GM13977 (cell line): ENCODE data around the gene TGFBRAP1.
"Not testable (repeated sequence)": the region's sequence is repeated elsewhere in the genome, so short reads cannot be mapped to it uniquely, and the experiment has no call there.

ENCODE experiments used
- DNase-seq: peaks from one replicate; pipeline ENCODE4 v3.0.0; 2012; ENCODE audit warnings: low spot score
- in situ Hi-C: fragments of 300-500 bp; cut with MboI; formaldehyde crosslinking; loops from one replicate; pipeline ENCODE4 v1.12.0; 2022; ENCODE audit warnings: low sequenced_read_pairs, low pct_unique_long_range_greater_than_20kb, mixed read lengths, inconsistent platforms; ENCODE audit not compliant: unreplicated experiment
- TF ChIP-seq, protein P1 (sequence below): IDR thresholded peaks from 2 replicates; pipeline ENCODE4 v1.5.1; 2012; ENCODE audit warnings: mild to moderate bottlenecking, control low read depth; ENCODE audit not compliant: insufficient read depth; ENCODE audit errors: extremely low read depth, missing control alignments

Gene TGFBRAP1

DNA sequence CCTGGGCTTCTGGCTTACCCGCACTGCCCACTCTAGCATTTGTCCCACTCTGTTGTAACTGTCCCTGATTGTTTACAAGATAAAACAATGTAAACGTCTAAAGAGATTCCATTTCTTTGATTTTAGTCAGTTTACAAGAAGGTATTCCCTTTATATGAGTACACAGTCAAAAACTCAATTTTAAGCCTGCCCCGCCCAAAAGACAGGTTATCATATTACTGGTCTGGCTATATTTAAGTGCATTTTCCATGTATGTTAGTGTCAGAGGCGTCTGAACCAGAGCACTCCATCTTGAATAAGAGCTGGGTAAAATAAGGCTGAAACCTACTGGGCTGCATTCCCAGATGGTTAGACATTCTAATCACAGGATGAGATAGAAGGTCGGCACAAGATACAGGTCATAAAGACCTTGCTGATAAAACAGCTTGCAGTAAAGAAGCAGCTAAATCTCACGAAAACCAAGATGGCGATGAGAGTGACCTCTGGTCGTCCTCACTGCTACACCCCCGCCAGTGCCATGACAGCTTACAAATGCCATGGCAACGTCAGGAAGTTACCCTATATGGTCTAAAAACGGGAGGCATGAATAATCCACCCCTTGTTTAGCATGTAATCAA, 73.0 kb downstream of the TGFBRAP1 start:
- no peak for DNase-seq
- in situ Hi-C loops: no loop called here
- TF ChIP-seq, protein P1, sequence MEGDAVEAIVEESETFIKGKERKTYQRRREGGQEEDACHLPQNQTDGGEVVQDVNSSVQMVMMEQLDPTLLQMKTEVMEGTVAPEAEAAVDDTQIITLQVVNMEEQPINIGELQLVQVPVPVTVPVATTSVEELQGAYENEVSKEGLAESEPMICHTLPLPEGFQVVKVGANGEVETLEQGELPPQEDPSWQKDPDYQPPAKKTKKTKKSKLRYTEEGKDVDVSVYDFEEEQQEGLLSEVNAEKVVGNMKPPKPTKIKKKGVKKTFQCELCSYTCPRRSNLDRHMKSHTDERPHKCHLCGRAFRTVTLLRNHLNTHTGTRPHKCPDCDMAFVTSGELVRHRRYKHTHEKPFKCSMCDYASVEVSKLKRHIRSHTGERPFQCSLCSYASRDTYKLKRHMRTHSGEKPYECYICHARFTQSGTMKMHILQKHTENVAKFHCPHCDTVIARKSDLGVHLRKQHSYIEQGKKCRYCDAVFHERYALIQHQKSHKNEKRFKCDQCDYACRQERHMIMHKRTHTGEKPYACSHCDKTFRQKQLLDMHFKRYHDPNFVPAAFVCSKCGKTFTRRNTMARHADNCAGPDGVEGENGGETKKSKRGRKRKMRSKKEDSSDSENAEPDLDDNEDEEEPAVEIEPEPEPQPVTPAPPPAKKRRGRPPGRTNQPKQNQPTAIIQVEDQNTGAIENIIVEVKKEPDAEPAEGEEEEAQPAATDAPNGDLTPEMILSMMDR: no peak

- TF ChIP-seq, protein P1: no peak
- in situ Hi-C loops: no loop called here
- DNase-seq: no peak
Measured at GRCh38 chr2:105255979-105256378, 73.6 kb downstream of the TGFBRAP1 start.

GRCh38 chr2:105254531-105255210, 74.9 kb downstream of the TGFBRAP1 start:
- in situ Hi-C loops: no loop called here
- no peak for DNase-seq
- TF ChIP-seq, protein P1: no peak

DNA sequence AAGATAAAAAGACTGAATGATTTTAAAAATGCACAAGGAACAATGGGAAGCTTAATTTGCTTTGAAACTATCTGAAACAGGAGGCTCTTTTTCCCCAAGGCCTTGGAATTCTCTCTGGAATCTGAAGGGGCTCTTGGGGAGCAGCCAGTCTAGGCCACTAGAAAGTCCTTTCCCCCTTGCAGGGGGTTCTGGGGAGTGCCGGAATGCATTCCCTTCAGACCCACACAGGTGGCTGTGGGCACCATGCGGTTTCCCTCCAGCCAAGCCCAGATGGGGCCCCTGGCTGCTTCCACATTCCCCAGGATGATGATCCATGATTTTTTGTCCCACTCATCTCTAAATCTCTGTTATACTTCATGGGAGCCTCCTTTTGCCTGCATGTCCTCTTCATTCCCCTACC, 77.3 kb downstream of the TGFBRAP1 start:
- in situ Hi-C loops: no loop called here
- TF ChIP-seq, protein P1: no peak
- DNase-seq: no peak

DNA sequence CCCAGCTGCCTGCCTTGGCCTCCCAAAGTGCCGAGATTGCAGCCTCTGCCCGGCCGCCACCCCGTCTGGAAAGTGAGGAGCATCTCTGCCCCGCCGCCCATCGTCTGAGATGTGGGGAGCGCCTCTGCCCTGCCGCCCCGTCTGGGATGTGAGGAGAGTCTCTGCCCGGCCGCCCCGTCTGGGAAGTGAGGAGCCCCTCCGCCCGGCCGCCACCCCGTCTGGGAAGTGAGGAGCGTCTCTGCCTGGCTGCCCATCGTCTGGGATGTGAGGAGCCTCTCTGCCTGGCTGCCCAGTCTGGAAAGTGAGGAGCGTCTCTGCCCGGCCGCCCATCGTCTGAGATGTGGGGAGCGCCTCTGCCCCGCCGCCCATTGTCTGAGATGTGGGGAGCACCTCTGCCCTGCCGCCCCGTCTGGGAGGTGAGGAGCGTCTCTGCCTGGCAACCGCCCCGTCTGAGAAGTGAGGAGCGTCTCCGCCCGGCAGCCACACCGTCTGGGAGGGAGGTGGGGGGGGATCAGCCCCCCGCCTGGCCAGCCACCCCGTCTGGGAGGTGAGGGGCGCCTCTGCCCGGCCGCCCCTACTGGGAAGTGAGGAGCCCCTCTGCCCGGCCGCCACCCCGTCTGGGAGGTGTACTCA, 78.4 kb downstream of the TGFBRAP1 start:
- in situ Hi-C loops, DNase-seq: not testable (repeated sequence)

DNA sequence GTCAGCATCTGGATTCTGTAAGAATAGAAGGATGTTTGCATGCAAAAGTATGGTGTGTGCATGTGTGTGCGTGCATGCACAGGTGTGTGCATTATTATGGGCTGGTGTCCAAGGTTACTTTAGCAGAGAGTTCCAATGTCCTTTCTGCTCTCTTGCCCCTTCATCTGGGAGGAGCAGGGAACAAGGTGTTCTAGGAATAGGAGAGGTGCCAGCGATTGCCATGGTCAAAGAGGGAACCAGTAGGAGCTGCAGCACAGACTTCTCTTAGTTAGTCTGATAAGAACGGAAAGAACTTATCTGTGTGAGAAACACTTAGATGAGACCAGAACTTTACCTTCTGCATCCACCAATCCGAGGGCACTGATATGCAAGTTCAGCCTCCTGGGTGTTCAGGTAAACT, 79.6 kb downstream of the TGFBRAP1 start:
- DNase-seq: no peak
- in situ Hi-C loops: no loop called here

More for the DNA sequence above, 79.6 kb downstream of the TGFBRAP1 start:
- TF ChIP-seq, protein P1: no peak
